A673 (cell line): ENCODE data around the gene ITGB6.

Experiments used
- EZH2 ChIP-seq: fragments of 200-600 bp; sonication (generic); IDR thresholded peaks from 2 replicates; pipeline ENCODE4 v1.6.1; 2017; ENCODE audit warnings: borderline replicate concordance, low read depth, mild to moderate bottlenecking, mixed read lengths, antibody characterized with exemption, low read length; ENCODE audit not compliant: poor library complexity, severe bottlenecking
- TF ChIP-seq, protein P1 (sequence below): fragments of 300-800, 200-600 bp; sonication (generic); conservative IDR thresholded peaks from 2 replicates; pipeline ENCODE4 v1.5.1; 2017; ENCODE audit warnings: low read depth, mild to moderate bottlenecking, antibody characterized with exemption, low read length, moderate library complexity, mixed read lengths

GRCh38 chr2:160239436-160239835, 39.4 kb upstream of the ITGB6 start:
- TF ChIP-seq, protein P1, sequence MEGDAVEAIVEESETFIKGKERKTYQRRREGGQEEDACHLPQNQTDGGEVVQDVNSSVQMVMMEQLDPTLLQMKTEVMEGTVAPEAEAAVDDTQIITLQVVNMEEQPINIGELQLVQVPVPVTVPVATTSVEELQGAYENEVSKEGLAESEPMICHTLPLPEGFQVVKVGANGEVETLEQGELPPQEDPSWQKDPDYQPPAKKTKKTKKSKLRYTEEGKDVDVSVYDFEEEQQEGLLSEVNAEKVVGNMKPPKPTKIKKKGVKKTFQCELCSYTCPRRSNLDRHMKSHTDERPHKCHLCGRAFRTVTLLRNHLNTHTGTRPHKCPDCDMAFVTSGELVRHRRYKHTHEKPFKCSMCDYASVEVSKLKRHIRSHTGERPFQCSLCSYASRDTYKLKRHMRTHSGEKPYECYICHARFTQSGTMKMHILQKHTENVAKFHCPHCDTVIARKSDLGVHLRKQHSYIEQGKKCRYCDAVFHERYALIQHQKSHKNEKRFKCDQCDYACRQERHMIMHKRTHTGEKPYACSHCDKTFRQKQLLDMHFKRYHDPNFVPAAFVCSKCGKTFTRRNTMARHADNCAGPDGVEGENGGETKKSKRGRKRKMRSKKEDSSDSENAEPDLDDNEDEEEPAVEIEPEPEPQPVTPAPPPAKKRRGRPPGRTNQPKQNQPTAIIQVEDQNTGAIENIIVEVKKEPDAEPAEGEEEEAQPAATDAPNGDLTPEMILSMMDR: no peak
- no peak for TF ChIP-seq EZH2
